Brain microvascular endothelial cell (primary cell): ENCODE data around the gene RSPH1.

Experiments
- DNase-seq: peaks from one replicate; pipeline ENCODE4 v3.0.0-alpha.2; 2020
- H3K27ac ChIP-seq: fragments of 250-450 bp; sonication (Bioruptor Pico); 2 replicates; pipeline ENCODE4 v1.5.1; 2020; ENCODE audit warnings: mild to moderate bottlenecking, moderate library complexity
- H3K27me3 ChIP-seq: fragments of 250-450 bp; sonication (Bioruptor Pico); replicated peaks from 2 replicates; pipeline ENCODE4 v1.5.1; 2020; ENCODE audit warnings: mild to moderate bottlenecking
- H3K36me3 ChIP-seq: fragments of 250-450 bp; sonication (Bioruptor Pico); replicated peaks from 2 replicates; pipeline ENCODE4 v1.5.1; 2020; ENCODE audit warnings: mild to moderate bottlenecking
- H3K4me3 ChIP-seq: 2 replicates; pipeline ENCODE4 v1.5.1; 2011; ENCODE audit warnings: low read depth, mild to moderate bottlenecking, control low read depth, low read length, moderate library complexity
- in situ Hi-C: cut with HindIII; loops from 2 replicates; pipeline ENCODE4 v1.10.0; 2017; ENCODE audit warnings: low sequenced_read_pairs, low pct_ligation_motif_present
- TF ChIP-seq, protein P1 (sequence below): IDR thresholded peaks from 2 replicates; pipeline ENCODE4 v1.5.1; 2011; ENCODE audit warnings: low read depth, mild to moderate bottlenecking, moderate library complexity, low read length, control low read depth, inconsistent platforms; ENCODE audit errors: missing control alignments

The RSPH1 gene

DNA sequence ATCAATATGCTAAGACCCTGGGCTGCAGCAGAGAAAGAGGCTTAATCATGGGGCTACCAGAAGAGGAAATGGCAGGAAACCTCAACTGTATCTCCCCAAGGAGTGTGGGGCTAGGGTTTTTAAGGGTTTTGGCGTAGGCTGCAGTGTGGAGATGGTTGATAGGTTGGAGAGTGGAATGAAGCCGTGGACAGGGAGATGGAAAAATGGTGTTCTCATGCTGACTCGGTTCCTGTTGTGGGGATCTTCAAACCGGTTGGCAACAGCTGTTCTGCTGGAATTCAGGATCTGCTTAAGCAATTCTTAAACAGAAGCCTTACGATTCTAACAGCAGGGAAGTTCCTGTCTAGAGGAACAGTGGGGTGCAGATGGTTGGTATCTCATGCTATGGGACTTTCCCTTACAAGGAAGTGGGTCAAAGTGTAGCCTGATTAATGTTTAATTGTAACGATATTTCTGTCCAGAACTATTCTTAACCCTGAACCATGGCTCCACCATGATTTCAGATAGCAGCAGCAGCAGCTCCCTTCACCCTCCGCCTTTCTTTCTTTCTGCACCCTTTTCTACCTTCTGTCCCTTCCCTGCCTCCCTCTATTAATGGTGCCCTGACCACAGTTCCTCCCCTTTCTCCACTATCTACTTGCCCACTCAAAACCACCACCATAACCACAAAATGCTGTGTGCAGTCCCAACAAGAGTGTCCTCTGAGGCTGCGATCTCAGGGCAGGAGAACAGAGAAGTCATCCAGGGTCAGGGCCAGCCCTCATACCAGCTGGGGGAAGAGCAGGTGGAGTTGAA is 30.8 kb downstream of the RSPH1 start:
- DNase-seq: peak; percentile 19
- Histone ChIP-seq H3K27ac (no peak overlapping the region), H3K27me3 (no peaks in the 10 kb centered on the region), H3K36me3 (no peaks in the 10 kb centered on the region), H3K4me3 (no peak overlapping the region)
- TF ChIP-seq, protein P1, sequence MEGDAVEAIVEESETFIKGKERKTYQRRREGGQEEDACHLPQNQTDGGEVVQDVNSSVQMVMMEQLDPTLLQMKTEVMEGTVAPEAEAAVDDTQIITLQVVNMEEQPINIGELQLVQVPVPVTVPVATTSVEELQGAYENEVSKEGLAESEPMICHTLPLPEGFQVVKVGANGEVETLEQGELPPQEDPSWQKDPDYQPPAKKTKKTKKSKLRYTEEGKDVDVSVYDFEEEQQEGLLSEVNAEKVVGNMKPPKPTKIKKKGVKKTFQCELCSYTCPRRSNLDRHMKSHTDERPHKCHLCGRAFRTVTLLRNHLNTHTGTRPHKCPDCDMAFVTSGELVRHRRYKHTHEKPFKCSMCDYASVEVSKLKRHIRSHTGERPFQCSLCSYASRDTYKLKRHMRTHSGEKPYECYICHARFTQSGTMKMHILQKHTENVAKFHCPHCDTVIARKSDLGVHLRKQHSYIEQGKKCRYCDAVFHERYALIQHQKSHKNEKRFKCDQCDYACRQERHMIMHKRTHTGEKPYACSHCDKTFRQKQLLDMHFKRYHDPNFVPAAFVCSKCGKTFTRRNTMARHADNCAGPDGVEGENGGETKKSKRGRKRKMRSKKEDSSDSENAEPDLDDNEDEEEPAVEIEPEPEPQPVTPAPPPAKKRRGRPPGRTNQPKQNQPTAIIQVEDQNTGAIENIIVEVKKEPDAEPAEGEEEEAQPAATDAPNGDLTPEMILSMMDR: no peak
- in situ Hi-C loops: no loop called here

DNA sequence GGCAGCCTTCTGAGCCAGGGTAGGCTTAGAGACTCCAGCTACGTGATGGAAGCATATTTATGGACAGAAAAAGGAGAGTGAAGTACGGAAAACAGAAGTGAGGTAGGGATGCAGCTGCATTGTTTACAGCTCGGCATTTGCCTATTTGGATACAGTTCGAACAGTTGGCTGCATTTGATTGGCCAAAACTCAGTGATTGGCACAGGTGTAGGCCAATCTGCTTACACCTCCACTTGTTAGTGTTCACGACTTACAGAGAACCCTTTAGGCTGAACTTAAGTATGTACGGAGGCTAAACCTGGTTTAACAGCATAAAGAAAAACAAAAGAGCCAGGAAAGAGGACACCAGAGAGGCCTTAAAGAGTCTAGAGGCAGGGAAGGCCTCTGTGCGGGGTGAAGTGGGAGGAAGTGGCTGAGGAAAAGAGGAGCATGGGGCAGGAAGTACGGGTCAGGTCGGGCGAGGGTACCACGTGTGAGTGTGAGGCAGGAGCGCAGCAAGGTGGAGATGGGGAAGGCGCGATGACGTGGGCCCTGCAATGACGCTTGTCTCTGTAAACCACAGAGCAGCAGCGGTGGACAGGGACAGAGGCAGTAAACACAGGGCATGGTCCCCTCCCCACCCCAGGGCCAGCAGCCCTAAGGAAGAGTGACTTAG is 32.0 kb downstream of the RSPH1 start:
- Histone ChIP-seq H3K27me3 (no peaks in the 10 kb centered on the region), H3K27ac (no peak overlapping the region), H3K36me3 (no peaks in the 10 kb centered on the region), H3K4me3 (no peak overlapping the region)
- TF ChIP-seq, protein P1: no peak
- in situ Hi-C loops: no loop called here
- peak; percentile 64 for DNase-seq

DNA sequence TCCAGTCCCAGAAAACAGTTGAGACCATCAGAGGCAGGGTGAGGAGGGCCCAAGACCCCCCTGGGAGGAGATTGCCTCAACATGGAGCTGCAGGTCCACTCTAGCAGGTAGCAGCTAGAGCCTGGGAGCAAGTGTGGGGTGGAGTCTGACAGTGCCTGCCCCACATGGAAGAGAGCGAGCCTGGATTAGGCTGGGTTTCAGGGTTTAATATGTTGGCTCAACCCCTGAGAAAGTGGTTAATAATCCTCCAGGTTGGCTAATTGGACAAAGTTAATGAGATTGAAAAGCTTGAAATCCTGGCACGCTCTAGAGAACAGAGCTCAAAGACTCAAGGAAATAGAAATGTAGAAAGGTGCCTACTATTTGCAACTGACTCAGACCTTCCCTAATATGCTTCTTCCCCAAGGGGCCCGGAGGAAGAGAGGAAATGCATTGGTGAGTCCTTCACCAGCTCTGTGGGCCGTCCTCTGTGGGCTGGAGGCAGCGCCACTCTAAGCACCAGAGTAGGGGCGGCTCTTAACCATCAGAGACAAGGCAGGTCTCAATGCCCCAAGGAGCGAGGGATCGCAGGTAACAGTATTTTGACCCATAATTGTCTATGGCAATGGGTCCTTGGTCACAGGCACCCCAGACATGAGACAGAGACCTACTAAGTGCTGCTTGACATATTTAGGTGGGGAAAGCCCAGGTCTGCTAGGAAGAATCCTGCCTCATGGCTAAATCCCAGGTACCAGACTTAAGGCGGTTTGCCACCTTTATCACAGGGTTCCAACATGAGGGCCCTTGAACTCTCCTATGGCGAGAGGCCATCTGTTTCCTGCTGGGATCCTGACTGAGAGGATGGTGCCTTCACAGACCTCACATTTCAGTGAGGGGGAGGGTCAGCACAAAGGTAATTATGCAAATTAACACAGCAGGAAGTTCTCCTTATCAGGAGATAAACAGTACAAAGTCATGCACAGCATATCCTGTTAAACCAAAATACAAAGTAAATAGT is 33.8 kb downstream of the RSPH1 start:
- H3K27ac ChIP-seq: no peak overlapping the region
- H3K27me3 ChIP-seq: no peaks in the 10 kb centered on the region
- DNase-seq: no peak
- in situ Hi-C loops: no loop called here
- no peaks in the 10 kb centered on the region for H3K36me3 ChIP-seq
- H3K4me3 ChIP-seq: no peak overlapping the region
- TF ChIP-seq, protein P1: no peak

DNA sequence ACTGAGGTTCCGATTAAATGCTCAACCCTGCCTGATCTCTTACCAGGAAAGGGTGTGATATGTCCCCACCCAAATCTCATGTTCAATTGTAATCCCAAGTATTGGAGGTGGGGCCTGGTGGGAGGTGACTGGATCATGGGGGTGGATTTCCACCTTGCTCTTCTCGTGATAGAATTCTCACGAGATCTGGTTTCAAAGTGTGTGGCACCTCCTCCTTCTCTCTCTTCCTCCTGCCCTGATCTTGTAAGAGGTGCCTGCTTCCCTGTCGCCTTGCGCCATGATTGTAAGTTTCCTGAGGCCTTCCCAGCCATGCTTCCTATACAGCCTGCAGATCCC is 34.9 kb downstream of the RSPH1 start:
- TF ChIP-seq, protein P1: no peak
- no peak overlapping the region for H3K27ac ChIP-seq
- H3K36me3 ChIP-seq: no peaks in the 10 kb centered on the region
- no peak for DNase-seq
- H3K27me3 ChIP-seq: no peaks in the 10 kb centered on the region
- in situ Hi-C loops: no loop called here
- H3K4me3 ChIP-seq: no peak overlapping the region

DNA sequence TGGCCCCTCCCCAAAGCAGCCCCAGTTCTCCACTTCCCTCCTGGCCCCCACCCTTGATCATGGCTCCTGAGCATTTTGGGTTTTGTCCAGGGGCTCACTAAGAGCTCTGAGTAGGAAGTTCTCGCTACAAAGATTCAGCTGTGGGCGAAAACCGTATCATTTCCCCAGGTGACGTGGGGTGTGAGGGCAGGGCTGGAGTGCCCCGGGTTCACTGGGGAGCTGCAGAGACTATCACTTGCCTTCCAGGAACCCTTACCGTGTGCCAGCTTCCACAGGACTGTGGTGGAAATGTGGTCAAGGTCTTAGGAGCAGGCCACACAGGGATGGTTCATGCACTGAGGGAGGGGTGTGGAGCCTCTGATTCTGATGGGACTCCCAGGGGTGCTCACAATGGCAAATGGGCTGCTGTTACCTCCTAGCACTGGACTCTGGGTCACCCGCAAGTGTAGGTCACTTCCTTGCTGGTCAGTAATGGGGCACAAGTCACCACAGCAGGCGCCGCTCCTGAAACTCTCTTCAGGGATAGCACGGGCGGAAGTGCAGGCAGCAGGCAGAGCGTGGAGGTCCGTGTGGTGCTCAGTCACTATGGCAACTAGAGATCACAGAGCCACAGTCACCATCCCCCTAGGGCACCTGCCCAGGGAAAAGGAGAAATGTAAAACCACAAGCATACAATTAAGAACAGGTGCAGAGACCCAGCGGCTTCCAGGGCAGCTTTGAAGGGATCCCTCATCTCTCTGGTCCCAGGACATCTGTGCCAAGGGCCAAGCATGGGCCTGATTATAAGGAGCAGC is 35.4 kb downstream of the RSPH1 start:
- in situ Hi-C loops: no loop called here
- Histone ChIP-seq H3K4me3 (no peak overlapping the region), H3K27ac (no peak overlapping the region), H3K27me3 (no peaks in the 10 kb centered on the region), H3K36me3 (no peaks in the 10 kb centered on the region)
- TF ChIP-seq, protein P1: no peak
- DNase-seq: no peak
